LNCAP (cell line): ENCODE results near the gene DLGAP3.

ENCODE experiments used
- CTCF ChIP-seq: fragments of 450-650 bp; IDR thresholded peaks from 2 replicates; pipeline ENCODE4 v1.5.1; 2017; ENCODE audit warnings: mild to moderate bottlenecking

DLGAP3 gene

GRCh38 chr1:34914958-34915357 lies 14.5 kb downstream of the DLGAP3 start:
- no peak for TF ChIP-seq CTCF

DNA sequence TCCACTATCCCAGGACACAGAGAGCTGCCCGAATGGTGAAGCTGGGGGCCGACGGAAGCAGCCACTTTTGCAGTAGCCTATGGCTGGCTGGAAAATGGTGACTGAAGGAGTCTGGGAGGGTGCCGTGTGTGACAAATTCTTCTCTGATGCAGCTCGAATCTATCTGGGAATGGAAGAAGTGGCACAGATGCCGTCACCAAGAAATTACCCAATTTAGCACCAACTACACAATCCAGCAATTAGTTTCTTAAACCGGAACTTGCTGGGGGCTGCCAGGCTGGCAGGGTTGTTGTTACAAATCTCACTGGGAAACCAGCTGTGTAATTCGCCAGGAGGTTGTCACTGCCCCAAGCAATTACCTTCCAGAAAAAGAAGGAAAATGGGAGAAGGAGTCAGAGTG lies 18.0 kb downstream of the DLGAP3 start:
- TF ChIP-seq CTCF = no peak

DNA sequence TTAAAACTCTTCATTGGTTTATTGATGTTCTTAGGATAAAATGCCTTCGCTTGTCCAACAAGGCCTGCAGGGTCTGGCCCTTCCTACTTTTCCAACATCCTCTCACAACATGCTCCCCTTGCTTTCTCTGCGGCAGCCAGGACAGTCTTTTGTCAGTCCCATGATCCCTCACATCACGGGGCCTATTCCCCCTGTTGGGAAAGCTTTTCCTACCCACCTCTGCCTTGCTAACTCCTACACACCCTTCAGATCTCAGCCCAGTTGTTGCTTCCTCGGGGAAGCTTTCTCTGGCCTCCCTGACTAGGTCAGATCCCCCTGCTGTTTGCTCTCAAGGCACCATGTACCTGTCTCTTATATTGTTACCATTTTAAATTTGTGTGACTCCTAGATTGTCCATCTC lies 19.0 kb downstream of the DLGAP3 start:
- TF ChIP-seq CTCF = no peak

DNA sequence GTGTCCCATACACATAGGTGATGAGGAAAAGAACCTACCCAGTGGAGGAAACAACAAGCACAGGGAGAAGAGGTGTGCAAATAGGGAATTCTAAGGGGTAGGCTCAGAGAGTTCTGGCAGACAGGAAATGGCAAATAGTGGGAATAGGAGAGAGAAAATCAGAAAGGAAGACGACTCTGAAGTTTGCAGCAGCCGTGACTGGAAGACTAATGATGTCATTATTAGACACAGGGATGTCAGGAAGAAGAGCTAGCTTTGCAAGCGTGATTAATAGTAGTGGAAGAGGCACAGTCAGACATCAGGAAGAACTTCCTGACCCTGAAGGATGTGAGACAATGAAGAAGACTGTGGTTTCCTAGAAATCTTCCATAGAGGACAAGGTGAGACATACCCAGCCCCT lies 21.1 kb downstream of the DLGAP3 start:
- no peak for TF ChIP-seq CTCF

- TF ChIP-seq CTCF = no peak
Measured at GRCh38 chr1:34907487-34908090, 21.9 kb downstream of the DLGAP3 start.

GRCh38 chr1:34906756-34907155 lies 22.7 kb downstream of the DLGAP3 start:
- TF ChIP-seq CTCF = no peak

DNA sequence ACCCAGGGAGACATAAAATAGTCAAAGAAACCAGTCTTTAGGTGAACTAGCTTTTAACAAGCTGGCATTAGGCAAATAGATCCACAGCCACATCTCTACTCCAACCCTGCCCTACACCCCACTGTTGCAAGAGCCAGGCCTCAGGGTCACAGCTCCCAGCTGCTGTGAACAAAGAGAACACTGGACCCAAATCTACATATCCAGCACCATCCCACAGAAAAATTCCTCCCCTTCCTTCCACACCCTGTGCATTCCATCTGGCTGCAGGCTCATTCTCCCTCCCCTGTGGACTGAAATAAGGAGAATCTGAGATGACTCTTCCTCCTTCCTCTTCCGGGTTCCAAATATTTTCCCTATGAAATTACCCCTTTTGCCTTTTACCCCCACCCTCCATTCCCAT lies 23.2 kb downstream of the DLGAP3 start:
- TF ChIP-seq CTCF = no peak

DNA sequence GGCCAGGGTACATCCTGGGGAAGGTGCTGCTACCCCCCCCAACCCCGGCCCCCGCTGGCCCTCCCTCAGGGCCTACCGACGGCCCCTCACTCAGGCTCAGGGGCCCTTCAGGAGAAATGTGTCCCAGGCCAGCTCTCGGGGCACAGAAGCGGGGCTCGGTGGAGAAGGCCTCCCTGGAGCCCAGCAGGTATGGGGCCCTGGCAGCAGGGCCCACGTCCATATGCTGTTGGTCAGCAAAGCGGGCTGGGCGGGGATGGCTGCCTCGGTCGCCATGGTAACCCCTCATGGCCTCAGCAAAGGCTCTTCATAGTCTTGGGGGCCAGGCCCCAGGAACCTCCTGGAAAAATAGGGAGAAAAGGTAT lies 24.4 kb downstream of the DLGAP3 start:
- TF ChIP-seq CTCF = no peak
